IPS-20b (cell line): ENCODE measurements around the gene MALRD1.
"Not testable (repeated sequence)": the region's sequence is repeated elsewhere in the genome, so short reads cannot be mapped to it uniquely, and the experiment has no call there.

Experiments
- H3K27ac ChIP-seq: one replicate; pipeline ENCODE4 v1.5.1; 2013; ENCODE audit warnings: low read length
- H3K27me3 ChIP-seq: 2 replicates; pipeline ENCODE4 v1.6.1; 2013; ENCODE audit warnings: mild to moderate bottlenecking, low read length, inconsistent platforms; ENCODE audit not compliant: insufficient read depth
- H3K36me3 ChIP-seq: 2 replicates; pipeline ENCODE4 v1.6.1; 2013; ENCODE audit warnings: low read depth, mild to moderate bottlenecking, inconsistent platforms, low read length, moderate library complexity; ENCODE audit not compliant: insufficient read depth
- H3K4me1 ChIP-seq: 2 replicates; pipeline ENCODE4 v1.6.1; 2013; ENCODE audit warnings: mild to moderate bottlenecking, control low read depth, inconsistent platforms, low read length, moderate library complexity; ENCODE audit not compliant: insufficient read depth
- H3K4me3 ChIP-seq: 2 replicates; pipeline ENCODE4 v1.5.1; 2013; ENCODE audit warnings: mild to moderate bottlenecking, low read length, inconsistent platforms
- H3K9ac ChIP-seq: 2 replicates; pipeline ENCODE4 v1.6.1; 2013; ENCODE audit warnings: low read depth, mild to moderate bottlenecking, inconsistent platforms, low read length, moderate library complexity
- H3K9me3 ChIP-seq: 2 replicates; pipeline ENCODE4 v1.6.1; 2013; ENCODE audit warnings: mild to moderate bottlenecking, low read depth, low read length, inconsistent platforms; ENCODE audit not compliant: insufficient read depth

Gene MALRD1

DNA sequence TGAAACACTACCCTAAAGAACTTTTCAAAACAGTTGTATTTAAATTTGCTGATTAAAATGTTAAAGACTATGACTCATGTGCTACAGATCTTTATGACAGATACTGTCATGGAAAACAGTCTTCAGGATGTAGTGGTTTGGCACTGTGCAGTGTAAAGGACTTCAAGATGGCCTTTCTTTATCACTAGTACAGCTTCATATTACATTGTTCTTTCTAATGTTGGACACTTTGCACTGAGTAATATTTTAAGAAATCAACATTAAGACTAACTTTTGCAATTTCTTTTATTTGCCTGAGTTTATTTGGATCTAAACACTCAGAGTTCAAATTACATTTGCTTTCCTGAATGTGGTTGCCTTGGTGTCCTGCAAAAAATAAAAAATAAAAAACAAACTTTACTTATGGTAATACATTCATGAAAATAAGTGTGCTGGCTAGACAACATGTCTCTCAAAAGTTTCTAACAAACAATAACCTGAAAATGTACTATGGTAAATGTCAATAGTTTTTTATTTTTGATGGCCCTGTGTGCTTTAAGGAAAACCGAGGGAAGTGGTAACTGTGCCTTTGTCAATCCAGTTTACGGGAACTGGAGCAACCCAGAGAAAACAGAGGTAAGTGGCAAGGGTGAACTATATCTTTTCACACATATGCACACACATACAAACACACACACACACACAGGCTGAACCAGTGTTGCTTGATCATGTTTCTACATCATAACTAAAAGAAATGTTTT is 681.7 kb downstream of the MALRD1 start:
- H3K9me3 ChIP-seq, result no peaks in the 10 kb centered on the region
- H3K9ac ChIP-seq, result no peak overlapping the region
- H3K4me3 ChIP-seq, result no peak overlapping the region
- H3K27me3 ChIP-seq, result no peaks in the 10 kb centered on the region
- no peaks in the 10 kb centered on the region for H3K4me1 ChIP-seq
- no peak overlapping the region for H3K27ac ChIP-seq
- no peaks in the 10 kb centered on the region for H3K36me3 ChIP-seq

DNA sequence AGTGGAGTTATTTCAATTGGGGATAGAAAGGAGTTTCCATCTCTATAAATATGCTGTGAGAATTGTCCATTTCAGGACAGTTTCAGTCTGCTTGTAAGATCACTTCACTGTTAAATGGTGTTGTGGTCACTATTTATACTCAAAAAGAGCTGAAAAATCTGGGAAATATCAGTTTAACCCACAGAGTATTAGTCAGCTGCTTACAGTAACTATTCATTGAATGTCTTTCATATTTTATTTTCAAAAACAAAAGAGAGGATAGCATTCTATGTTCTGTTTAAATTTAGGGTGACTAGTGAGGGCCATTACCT is 682.3 kb downstream of the MALRD1 start:
- H3K4me1 ChIP-seq, result no peaks in the 10 kb centered on the region
- H3K36me3 ChIP-seq, result no peaks in the 10 kb centered on the region
- no peak overlapping the region for H3K4me3 ChIP-seq
- H3K9me3 ChIP-seq, result no peaks in the 10 kb centered on the region
- H3K27ac ChIP-seq, result no peak overlapping the region
- H3K27me3 ChIP-seq, result no peaks in the 10 kb centered on the region
- no peak overlapping the region for H3K9ac ChIP-seq

DNA sequence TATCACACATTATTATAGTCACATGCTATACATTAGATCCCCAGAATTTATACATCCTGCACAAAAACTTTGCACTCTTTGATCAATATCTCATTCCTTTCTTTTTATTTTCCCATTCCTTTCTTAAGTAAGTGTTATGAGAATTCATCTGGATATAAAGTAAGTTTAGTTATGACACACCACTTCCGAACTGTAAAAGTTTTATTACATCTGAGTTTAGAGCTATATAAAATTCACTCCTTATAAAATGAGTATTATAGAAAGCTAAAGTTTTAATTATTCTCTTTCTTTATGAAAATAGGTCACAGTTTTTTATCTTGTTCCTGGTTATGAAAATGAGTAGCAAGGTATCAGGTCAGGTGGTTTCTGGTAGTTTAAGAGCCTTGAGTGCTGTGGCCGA is 683.0 kb downstream of the MALRD1 start:
- Histone ChIP-seq H3K4me1 (no peaks in the 10 kb centered on the region), H3K27ac (no peak overlapping the region), H3K27me3 (no peaks in the 10 kb centered on the region), H3K36me3 (no peaks in the 10 kb centered on the region), H3K9me3 (no peaks in the 10 kb centered on the region), H3K4me3 (no peak overlapping the region), H3K9ac (no peak overlapping the region)

DNA sequence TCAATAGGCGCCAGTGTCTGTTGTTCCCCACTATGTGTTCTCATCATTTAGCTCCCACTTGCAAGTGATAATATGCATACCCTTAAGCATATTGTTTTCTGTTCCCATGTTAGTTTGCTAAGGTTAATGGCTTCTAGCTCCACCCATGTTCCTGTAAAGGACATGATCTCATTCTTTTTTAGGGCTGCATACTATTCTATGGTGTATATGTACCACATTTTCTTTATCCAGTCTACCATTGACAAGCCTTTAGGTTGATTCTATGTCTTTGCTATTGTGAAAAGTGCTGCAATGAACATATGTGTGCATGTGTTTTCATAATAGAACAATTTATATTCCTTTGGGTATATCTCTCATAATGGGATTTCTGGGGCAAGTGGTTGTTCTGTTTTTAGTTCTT is 689.8 kb downstream of the MALRD1 start:
- H3K27me3 ChIP-seq, result no peaks in the 10 kb centered on the region
- no peak overlapping the region for H3K27ac ChIP-seq
- H3K4me3 ChIP-seq, result no peak overlapping the region
- H3K36me3 ChIP-seq, result no peaks in the 10 kb centered on the region
- no peak overlapping the region for H3K9ac ChIP-seq
- H3K4me1 ChIP-seq, result no peaks in the 10 kb centered on the region
- H3K9me3 ChIP-seq, result no peaks in the 10 kb centered on the region

DNA sequence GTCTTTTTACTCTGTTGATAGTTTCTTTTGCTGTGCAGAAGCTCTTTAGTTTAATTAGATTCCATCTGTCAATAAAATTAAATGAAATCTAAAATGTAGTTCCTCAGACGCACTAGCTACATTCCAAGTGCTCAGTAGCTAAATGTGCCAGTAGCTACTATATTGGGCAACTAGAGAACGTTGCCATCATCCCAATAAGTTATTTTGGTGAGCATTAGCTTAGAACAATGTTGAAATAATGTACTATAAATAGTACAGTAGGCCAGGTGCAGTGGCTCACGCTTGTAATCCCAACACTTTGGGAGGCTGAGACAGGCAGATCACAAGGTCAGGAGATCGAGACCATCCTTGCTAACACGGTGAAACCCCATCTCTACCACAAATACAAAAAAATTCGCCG is 690.6 kb downstream of the MALRD1 start:
- H3K9me3 ChIP-seq, H3K36me3 ChIP-seq, H3K27ac ChIP-seq, H3K4me1 ChIP-seq, H3K4me3 ChIP-seq, H3K9ac ChIP-seq, H3K27me3 ChIP-seq: not testable (repeated sequence)

DNA sequence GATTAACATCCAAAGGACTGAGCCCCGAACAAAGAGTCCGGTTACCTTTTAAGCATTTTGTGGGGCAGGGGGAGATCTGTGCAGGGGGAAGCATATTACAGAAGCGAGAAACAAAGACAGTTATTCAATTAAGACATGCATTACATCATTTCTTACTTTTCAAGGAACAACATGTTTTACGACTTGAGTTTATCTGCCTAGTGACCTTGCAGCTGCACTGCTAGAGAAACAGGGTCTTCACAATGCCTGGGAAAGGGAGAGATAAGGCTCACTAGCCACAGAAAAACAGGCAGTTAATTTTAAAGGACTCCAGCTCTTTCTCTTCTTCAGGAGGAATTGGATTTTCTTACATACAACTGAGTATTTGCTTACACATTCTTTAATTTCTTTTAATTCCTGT is 693.5 kb downstream of the MALRD1 start:
- H3K27me3 ChIP-seq, H3K36me3 ChIP-seq, H3K9ac ChIP-seq, H3K4me3 ChIP-seq, H3K9me3 ChIP-seq, H3K27ac ChIP-seq, H3K4me1 ChIP-seq: not testable (repeated sequence)

DNA sequence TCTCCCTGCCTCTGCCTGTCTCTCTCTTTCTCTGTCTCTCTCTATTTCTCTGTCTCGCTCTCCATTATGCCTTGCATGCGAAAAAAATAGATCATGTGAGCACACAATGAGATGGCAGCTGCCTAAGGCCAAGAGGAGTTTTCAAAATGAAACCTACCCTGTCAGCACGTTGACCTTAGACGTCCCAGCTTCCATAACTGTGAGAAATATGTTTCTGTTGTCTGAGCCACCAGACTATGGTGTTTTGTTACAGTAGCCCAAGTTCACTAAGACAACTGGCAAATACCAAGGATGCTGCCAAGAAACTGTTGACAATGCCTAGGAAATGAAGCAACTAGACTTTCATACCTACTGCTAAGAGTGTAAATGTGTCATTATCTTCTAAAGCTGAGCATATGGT is 697.1 kb downstream of the MALRD1 start:
- Histone ChIP-seq H3K4me3 (no peak overlapping the region), H3K36me3 (no peaks in the 10 kb centered on the region), H3K9ac (no peak overlapping the region), H3K9me3 (no peaks in the 10 kb centered on the region), H3K27ac (no peak overlapping the region), H3K27me3 (no peaks in the 10 kb centered on the region), H3K4me1 (no peaks in the 10 kb centered on the region)

DNA sequence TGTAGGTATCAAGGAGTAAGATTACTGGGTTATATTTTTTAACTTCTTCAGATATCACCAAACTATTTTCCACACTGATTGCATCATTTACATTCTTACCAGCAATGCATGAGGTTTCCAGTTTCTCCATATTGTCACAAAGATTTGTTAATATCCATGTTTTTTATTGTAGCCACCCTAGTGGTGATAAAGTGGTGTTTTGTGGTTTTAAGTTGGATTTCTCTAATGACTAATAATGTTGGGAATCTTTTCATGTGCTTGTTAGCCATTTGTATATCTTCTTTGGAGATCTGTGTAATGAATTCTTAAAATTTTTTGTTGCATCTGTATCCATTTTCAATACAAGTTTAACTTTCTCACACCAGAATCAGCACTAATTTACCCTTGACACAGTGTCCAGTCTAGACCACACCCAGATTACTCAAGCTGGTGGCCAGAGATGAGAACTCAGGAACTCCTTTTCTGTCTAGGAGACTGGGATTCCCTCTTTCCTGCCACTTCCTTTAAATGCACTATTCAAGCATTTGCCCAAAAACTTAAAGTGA is 700.7 kb downstream of the MALRD1 start:
- Histone ChIP-seq H3K27me3 (no peaks in the 10 kb centered on the region), H3K4me1 (no peaks in the 10 kb centered on the region), H3K27ac (no peak overlapping the region), H3K9ac (no peak overlapping the region), H3K9me3 (no peaks in the 10 kb centered on the region), H3K4me3 (no peak overlapping the region), H3K36me3 (no peaks in the 10 kb centered on the region)

DNA sequence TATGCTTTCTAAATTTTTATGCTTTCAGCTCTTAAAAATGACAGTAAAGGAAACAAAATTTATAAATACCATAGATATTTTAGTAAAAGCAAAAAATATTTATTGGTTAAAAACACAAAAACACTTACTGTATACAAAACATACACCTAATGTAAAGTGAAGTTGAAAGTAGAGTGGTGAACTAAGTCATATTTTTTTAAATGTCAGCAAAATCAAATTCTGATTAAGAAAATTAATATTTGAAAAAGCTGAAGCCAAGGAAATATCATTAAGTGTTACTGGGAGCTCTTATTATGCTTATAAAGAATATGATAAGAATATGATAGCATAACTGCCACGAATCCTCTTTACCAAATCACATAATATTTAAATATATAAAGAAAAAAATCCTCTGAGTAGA is 702.4 kb downstream of the MALRD1 start:
- no peak overlapping the region for H3K27ac ChIP-seq
- H3K9ac ChIP-seq, result no peak overlapping the region
- H3K27me3 ChIP-seq, result no peaks in the 10 kb centered on the region
- no peaks in the 10 kb centered on the region for H3K4me1 ChIP-seq
- no peak overlapping the region for H3K4me3 ChIP-seq
- H3K9me3 ChIP-seq, result no peaks in the 10 kb centered on the region
- no peaks in the 10 kb centered on the region for H3K36me3 ChIP-seq

DNA sequence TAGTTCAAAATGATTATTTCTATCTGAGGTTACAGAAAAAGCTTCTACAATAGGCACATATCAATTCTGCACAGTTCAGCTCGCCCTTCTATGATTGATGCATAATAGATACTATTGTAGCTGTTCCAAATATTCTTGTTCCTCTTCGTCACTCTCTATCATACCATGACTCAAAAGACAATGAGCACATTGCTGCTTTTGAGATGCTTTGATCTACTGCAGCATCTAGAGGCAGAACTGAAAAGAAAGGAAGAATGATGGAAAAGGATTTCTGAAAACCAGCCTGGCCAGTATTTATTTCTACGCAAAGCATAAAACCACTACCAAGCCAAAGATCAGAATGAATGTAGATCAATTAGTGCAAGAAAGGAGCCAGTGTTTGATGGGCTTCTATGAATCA is 708.3 kb downstream of the MALRD1 start:
- Histone ChIP-seq H3K4me1 (no peaks in the 10 kb centered on the region), H3K36me3 (no peaks in the 10 kb centered on the region), H3K27me3 (no peaks in the 10 kb centered on the region), H3K27ac (no peak overlapping the region), H3K4me3 (no peak overlapping the region), H3K9ac (no peak overlapping the region), H3K9me3 (no peaks in the 10 kb centered on the region)

DNA sequence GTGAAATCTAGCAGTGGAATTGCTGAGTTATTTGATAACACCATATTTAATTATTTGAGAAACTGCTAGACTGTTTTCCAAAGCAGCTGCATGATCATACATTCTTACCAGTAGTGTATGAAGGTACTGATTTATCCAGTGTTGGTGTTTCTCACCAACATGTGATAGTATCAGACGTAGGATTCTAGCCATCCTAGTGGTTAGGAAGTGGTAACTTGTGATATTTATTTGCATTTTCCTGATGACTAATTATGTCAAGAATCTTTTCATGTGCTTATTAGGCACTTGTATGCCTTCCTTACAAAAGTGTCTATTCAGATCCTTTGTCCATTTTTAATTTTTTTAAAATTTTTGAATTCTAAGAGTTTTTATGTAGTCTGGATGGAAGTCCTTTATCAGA is 713.4 kb downstream of the MALRD1 start:
- H3K27ac ChIP-seq, result no peak overlapping the region
- H3K9me3 ChIP-seq, result no peaks in the 10 kb centered on the region
- H3K9ac ChIP-seq, result no peak overlapping the region
- H3K27me3 ChIP-seq, result no peaks in the 10 kb centered on the region
- no peaks in the 10 kb centered on the region for H3K36me3 ChIP-seq
- no peaks in the 10 kb centered on the region for H3K4me1 ChIP-seq
- no peak overlapping the region for H3K4me3 ChIP-seq

DNA sequence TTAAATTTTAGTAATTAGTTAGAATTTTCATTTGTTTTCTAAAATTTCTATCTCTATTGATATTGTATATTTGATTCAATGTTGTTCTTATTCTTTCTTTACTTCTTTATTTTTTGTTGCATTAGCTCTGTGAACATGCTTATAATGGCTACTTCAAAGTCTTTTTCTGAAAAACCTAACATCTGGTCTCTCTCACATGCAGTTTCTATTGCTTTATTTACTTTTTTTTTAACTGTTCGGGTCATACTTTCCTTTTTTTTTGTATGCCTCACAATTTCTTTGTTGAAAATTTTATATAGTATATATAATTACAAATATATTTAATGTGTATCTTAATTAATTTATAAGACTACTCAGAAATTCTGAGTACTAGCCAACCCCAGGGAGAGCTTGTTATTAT is 715.5 kb downstream of the MALRD1 start:
- no peaks in the 10 kb centered on the region for H3K9me3 ChIP-seq
- no peak overlapping the region for H3K4me3 ChIP-seq
- H3K27me3 ChIP-seq, result no peaks in the 10 kb centered on the region
- no peaks in the 10 kb centered on the region for H3K36me3 ChIP-seq
- no peak overlapping the region for H3K9ac ChIP-seq
- H3K27ac ChIP-seq, result no peak overlapping the region
- peaks cover 6% of the 10 kb centered on the region; the same call in 1 of the 2 replicates for H3K4me1 ChIP-seq
